ENCODE data around the gene ZCCHC2.

- no peak for TF ChIP-seq CEBPB (IDR thresholded peaks at IDR 0.05)
- no peak for TF ChIP-seq KDM1A (IDR thresholded peaks at IDR 0.05; ENCODE audit: low read depth)
- TF ChIP-seq CTCF (IDR thresholded peaks at IDR 0.05): no peak
- no peak for TF ChIP-seq TFCP2L1 (CRISPR knock-in tag; IDR thresholded peaks at IDR 0.05)
- no peak for TF ChIP-seq RCOR1 (IDR thresholded peaks at IDR 0.05; ENCODE audit: low read depth, low read length)
- no peak for TF ChIP-seq PBX3 (IDR thresholded peaks at IDR 0.05)
- no peak for TF ChIP-seq ZSCAN20 (CRISPR knock-in tag; IDR thresholded peaks at IDR 0.05)
Observed at GRCh38 chr18:62537946-62538345, 15.1 kb downstream of the ZCCHC2 start.
